Measurements from ENCODE around the gene AQR.

The AQR gene

GRCh38 chr15:34893967-34894366, 75.6 kb downstream of the AQR start:
- TF ChIP-seq, protein P1, sequence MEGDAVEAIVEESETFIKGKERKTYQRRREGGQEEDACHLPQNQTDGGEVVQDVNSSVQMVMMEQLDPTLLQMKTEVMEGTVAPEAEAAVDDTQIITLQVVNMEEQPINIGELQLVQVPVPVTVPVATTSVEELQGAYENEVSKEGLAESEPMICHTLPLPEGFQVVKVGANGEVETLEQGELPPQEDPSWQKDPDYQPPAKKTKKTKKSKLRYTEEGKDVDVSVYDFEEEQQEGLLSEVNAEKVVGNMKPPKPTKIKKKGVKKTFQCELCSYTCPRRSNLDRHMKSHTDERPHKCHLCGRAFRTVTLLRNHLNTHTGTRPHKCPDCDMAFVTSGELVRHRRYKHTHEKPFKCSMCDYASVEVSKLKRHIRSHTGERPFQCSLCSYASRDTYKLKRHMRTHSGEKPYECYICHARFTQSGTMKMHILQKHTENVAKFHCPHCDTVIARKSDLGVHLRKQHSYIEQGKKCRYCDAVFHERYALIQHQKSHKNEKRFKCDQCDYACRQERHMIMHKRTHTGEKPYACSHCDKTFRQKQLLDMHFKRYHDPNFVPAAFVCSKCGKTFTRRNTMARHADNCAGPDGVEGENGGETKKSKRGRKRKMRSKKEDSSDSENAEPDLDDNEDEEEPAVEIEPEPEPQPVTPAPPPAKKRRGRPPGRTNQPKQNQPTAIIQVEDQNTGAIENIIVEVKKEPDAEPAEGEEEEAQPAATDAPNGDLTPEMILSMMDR (IDR thresholded peaks at IDR 0.05; ENCODE audit: low read depth, low read length): no peak
- DNase-seq (ENCODE audit: extremely low read depth, low read depth): no peak

DNA sequence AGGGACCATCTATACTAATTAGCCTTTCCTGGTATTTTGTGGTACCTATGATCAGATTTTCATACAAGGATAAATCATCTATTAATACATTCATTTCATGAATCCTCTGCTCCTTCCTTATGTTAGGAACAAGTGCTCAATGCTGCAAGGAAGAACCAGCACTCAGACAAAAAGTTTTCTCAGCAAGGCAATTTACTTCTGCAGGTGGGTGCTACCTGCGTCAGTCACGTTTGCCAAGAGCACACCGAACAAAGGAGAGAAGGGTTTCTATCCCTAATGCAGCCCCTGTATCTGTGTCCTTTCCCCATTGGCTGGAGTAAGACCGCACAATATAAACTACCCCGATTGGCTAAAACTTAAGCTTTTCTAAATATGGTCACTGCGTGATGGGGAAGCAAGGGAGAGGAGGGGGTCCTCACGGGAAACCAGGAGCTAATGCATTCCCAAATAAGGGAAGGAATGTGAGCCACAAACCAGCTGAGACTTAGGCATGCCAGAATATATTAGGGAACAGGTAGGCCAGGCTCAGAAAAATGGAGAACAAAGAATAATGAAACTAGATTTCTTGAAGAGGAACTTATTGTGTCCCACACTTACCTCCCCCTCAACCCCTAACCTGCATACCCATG, 76.5 kb downstream of the AQR start:
- no peak for DNase-seq (ENCODE audit: extremely low read depth, low read depth)
- TF ChIP-seq, protein P1 (IDR thresholded peaks at IDR 0.05; ENCODE audit: low read depth, low read length): no peak

DNA sequence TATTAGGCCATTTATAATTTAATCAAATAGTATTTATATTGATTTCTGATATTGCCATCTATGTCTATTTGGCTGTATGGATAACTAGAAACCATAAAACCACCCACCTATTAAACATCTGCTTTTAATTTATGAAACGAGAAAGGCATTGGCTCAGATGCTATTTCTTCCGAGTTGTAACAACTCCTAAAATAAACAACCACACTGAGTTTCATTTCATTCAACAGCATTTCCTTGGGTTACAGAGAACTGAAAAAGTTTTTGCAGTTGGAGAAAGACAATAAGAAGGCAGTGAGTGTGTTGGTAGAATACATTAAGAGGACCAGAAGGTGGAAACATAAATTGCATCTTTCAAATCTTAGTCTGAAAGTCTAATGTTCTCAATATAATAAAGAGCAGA, 79.1 kb downstream of the AQR start:
- TF ChIP-seq, protein P1 (IDR thresholded peaks at IDR 0.05; ENCODE audit: low read depth, low read length): no peak
- DNase-seq (ENCODE audit: extremely low read depth, low read depth): peak; percentile 4

DNA sequence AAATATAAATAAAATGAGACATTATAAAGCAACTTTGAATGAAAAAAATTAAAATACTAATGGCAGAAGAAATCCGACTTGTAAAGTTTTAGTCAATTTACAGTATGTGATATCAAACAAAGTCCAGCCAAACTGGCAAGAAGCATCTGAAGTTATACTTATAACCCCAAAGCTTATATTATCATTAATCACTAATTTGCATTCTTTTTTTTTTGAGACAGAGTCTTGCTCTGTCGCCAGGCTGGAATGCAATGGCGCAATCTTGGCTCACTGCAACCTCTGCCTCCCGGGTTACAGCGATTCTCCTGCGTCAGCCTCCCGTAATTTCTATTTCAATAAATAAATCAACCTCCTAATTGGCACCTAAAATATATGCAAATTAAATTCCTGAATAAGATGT, 80.1 kb downstream of the AQR start:
- DNase-seq (ENCODE audit: extremely low read depth, low read depth): no peak
- TF ChIP-seq, protein P1 (IDR thresholded peaks at IDR 0.05; ENCODE audit: low read depth, low read length): no peak

- TF ChIP-seq, protein P1 (IDR thresholded peaks at IDR 0.05; ENCODE audit: low read depth, low read length): no peak
- no peak for DNase-seq (ENCODE audit: extremely low read depth, low read depth)
Observed at GRCh38 chr15:34886134-34886533, 83.4 kb downstream of the AQR start.

DNA sequence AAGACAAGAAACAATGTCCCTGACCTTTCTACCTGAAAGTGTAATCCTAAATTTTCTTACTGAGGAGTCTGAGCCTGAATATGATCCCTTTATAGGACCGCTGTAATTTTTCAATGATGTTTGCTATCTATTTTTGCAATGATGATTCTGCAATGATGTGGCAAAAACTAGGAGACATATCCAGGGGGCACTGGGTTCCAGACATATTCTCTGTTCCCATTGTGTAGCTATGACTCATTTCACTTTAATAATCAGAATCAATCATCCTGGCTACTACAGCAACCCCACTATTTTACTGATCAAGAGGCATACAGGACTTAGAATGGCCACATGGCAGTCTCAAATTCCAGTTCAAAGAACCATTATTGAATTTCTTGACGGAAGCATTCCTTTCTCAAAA, 85.9 kb downstream of the AQR start:
- TF ChIP-seq, protein P1 (IDR thresholded peaks at IDR 0.05; ENCODE audit: low read depth, low read length): no peak
- DNase-seq (ENCODE audit: extremely low read depth, low read depth): no peak

DNA sequence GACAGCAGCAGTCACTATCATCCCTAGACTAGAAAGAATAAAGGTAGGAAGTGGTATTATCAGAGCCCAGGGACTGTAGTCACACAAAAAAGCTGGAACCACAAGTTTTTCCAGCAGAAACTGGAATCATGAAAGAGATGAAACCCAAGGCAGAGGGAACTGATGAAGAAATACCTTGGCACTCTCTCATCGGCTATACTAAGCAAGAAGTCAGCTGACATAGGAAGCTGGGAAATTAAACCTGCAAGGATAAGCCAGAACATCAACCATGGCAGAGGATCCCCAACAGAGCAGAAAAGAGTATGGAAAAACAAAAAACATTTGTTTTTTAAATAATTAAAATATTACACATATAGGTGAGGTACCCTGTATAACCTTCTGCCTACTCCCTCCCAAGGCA, 86.5 kb downstream of the AQR start:
- TF ChIP-seq, protein P1 (IDR thresholded peaks at IDR 0.05; ENCODE audit: low read depth, low read length): no peak
- DNase-seq (ENCODE audit: extremely low read depth, low read depth): no peak

Measured in AG09319 (cell line).